HepG2 (cell line): ENCODE results near the gene CTNNBIP1. TPM values are rescaled to one million over a fixed set of nuclear protein-coding genes. Genes with fewer than 3 reads are reported as not detected.

Experiments used
- ASH2L ChIP-seq: fragments of 300-600, 200-600 bp; sonication (generic); IDR thresholded peaks from 2 replicates; pipeline ENCODE4 v1.7.0; 2017; ENCODE audit warnings: low read depth, mild to moderate bottlenecking, moderate library complexity, mixed read lengths, low read length; ENCODE audit not compliant: insufficient read length
- CBX1 ChIP-seq: IDR thresholded peaks from one replicate; pipeline ENCODE4 v1.6.1; 2016; ENCODE audit warnings: antibody characterized with exemption, low read depth
- CHD2 ChIP-seq: IDR thresholded peaks from 2 replicates; pipeline ENCODE4 v1.6.1; 2011; ENCODE audit warnings: low read depth, low read length, improper control_type of control experiment
- FOXC1 ChIP-seq: sonication (generic); formaldehyde crosslinking; IDR thresholded peaks from 2 replicates; pipeline ENCODE4 v1.8.0; 2022; ENCODE audit warnings: mild to moderate bottlenecking, missing genetic modification reagents, borderline replicate concordance
- MEIS1 ChIP-seq: sonication (generic); formaldehyde crosslinking; IDR thresholded peaks from 2 replicates; pipeline ENCODE4 v1.9.0; 2021; ENCODE audit warnings: mild to moderate bottlenecking, missing genetic modification reagents, moderate library complexity, borderline replicate concordance
- MZF1 ChIP-seq: sonication (generic); formaldehyde crosslinking; IDR thresholded peaks from 2 replicates; pipeline ENCODE4 v1.8.1; 2023; ENCODE audit warnings: mild to moderate bottlenecking, missing genetic modification reagents, borderline replicate concordance
- NCOA1 ChIP-seq: sonication (generic); formaldehyde crosslinking; IDR thresholded peaks from 2 replicates; pipeline ENCODE4 v1.9.0; 2021; ENCODE audit warnings: missing genetic modification reagents
- TARDBP ChIP-seq: sonication (generic); formaldehyde crosslinking; IDR thresholded peaks from 2 replicates; pipeline ENCODE4 v1.8.0; 2022; ENCODE audit warnings: mild to moderate bottlenecking, missing genetic modification reagents
- ZKSCAN5 ChIP-seq: sonication (generic); formaldehyde crosslinking; IDR thresholded peaks from 2 replicates; pipeline ENCODE4 v1.5.1; 2020; ENCODE audit warnings: mild to moderate bottlenecking, missing genetic modification reagents
- ZNF205 ChIP-seq: IDR thresholded peaks from 2 replicates; pipeline ENCODE4 v1.6.1; 2018; ENCODE audit warnings: missing biosample characterization, missing genetic modification reagents
- ZNF451 ChIP-seq: sonication (generic); formaldehyde crosslinking; IDR thresholded peaks from 2 replicates; pipeline ENCODE4 v1.5.0; 2020; ENCODE audit warnings: mild to moderate bottlenecking, missing genetic modification reagents
- ZNF543 ChIP-seq: sonication (generic); formaldehyde crosslinking; IDR thresholded peaks from 2 replicates; pipeline ENCODE4 v1.4.0; 2020; ENCODE audit warnings: mild to moderate bottlenecking, missing genetic modification reagents
- ZNF546 ChIP-seq: sonication (generic); formaldehyde crosslinking; conservative IDR thresholded peaks from 2 replicates; pipeline ENCODE4 v1.8.1; 2023; ENCODE audit warnings: mild to moderate bottlenecking, missing genetic modification reagents
- ZNF614 ChIP-seq: IDR thresholded peaks from 2 replicates; pipeline ENCODE4 v1.6.1; 2018; ENCODE audit warnings: missing biosample characterization, missing genetic modification reagents, inconsistent platforms, borderline replicate concordance
- ZNF790 ChIP-seq: sonication (generic); formaldehyde crosslinking; IDR thresholded peaks from 2 replicates; pipeline ENCODE4 v1.8.0; 2022; ENCODE audit warnings: missing genetic modification reagents, mild to moderate bottlenecking, borderline replicate concordance
- polyA plus RNA-seq, 8 experiments: library from polyadenylated mRNA; depleted of rRNA in 3 of 8; stranded (reverse) in 7 of 8; unstranded in 1 of 8; fragments of >200 nt; fragmentation: Illumina TruSeq in 4 of 8; extraction: Trizol in 4 of 8; gene quantifications; 2 replicates each; pipeline versions ENCODE4 v1.2.1 to v1.2.3, GENCODE V29; 2011 to 2016; ENCODE audit warnings: low read depth in 4 of 8, missing spikeins in 1 of 8, mixed read lengths in 1 of 8; ENCODE audit not compliant: insufficient read depth in 1 of 8
- total RNA-seq, 5 experiments: library from RNA; depleted of rRNA; stranded (reverse); fragments of >200 nt; fragmentation: Illumina TruSeq; extraction: Trizol; gene quantifications; 2 replicates each; pipeline ENCODE4 v1.2.3, GENCODE V29; 2016; ENCODE audit warnings: low read depth in 1 of 5
- TF ChIP-seq, protein P1 (sequence below): sonication (generic); formaldehyde crosslinking; IDR thresholded peaks from 2 replicates; pipeline ENCODE4 v1.5.0; 2020; ENCODE audit warnings: mild to moderate bottlenecking, missing genetic modification reagents, moderate library complexity
- TF ChIP-seq, protein P2 (sequence below): sonication (generic); formaldehyde crosslinking; IDR thresholded peaks from 2 replicates; pipeline ENCODE4 v1.4.0; 2020; ENCODE audit warnings: missing genetic modification reagents, borderline replicate concordance
- TF ChIP-seq, protein P3 (sequence below): sonication (generic); formaldehyde crosslinking; conservative IDR thresholded peaks from 2 replicates; pipeline ENCODE4 v1.4.0; 2020; ENCODE audit warnings: missing genetic modification reagents
- TF ChIP-seq, protein P4 (sequence below): sonication (generic); formaldehyde crosslinking; IDR thresholded peaks from 2 replicates; pipeline ENCODE4 v1.5.1; 2020; ENCODE audit warnings: mild to moderate bottlenecking, missing genetic modification reagents, moderate library complexity

The CTNNBIP1 gene
- total and polyA plus RNA-seq, 2 of the 13 experiments (the other 11 are each of a cell fraction or from before 2014, with no cell fraction given), result 71.7 to 83.0 TPM

DNA sequence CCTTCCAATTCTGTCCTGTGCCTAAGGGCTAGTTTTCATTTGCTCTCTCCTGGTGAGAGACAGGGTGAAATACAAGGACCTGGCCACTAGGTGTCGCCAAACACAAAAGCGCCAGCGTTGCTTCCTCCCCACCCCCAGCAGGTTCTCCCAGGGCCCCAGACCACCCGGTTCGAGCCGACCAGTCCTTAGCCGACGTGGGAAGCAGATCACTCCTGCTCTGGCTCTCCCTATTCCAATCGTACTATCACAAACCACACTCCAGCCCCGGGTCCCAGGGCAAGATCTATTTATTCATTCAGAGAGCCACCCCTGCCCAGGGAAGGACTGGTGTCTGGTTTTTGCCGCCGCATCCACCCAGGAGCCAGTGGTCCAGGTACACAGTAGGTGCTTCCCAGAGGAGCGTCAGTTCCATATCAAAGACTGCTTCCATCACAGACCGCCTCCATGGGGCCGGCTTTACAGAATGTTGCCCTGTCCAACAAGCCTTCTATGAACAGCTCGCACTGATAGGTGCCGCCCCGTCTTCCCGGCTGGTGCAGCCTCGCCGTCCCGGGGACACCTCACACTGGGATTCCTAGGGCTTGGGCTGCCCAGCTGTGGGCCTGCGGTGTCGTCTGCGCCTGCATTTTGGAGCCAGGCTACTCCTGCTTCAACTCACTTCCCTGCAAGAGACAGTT is 35.0 kb downstream of the CTNNBIP1 start (continued):
- TF ChIP-seq ZNF614 (peak; percentile 31; the same call in 1 of the 2 replicates), ZNF546 (CRISPR knock-in tag) (0 out of 2 replicates have a peak, but pooled peaks have one; percentile 40), ZKSCAN5 (no peak), ZNF543 (CRISPR knock-in tag) (no peak), TARDBP (CRISPR knock-in tag) (0 out of 2 replicates have a peak, but pooled peaks have one; percentile 33), ZNF451 (no peak), NCOA1 (CRISPR knock-in tag) (no peak), MEIS1 (no peak), FOXC1 (no peak), CHD2 (no peak), MZF1 (CRISPR knock-in tag) (no peak), ASH2L (peak; percentile 23), ZNF205 (CRISPR knock-in tag) (no peak), CBX1 (no peak), ZNF790 (no peak)
- TF ChIP-seq, protein P1, sequence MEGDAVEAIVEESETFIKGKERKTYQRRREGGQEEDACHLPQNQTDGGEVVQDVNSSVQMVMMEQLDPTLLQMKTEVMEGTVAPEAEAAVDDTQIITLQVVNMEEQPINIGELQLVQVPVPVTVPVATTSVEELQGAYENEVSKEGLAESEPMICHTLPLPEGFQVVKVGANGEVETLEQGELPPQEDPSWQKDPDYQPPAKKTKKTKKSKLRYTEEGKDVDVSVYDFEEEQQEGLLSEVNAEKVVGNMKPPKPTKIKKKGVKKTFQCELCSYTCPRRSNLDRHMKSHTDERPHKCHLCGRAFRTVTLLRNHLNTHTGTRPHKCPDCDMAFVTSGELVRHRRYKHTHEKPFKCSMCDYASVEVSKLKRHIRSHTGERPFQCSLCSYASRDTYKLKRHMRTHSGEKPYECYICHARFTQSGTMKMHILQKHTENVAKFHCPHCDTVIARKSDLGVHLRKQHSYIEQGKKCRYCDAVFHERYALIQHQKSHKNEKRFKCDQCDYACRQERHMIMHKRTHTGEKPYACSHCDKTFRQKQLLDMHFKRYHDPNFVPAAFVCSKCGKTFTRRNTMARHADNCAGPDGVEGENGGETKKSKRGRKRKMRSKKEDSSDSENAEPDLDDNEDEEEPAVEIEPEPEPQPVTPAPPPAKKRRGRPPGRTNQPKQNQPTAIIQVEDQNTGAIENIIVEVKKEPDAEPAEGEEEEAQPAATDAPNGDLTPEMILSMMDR (CRISPR knock-in tag), result peak; percentile 94
- TF ChIP-seq, protein P2, sequence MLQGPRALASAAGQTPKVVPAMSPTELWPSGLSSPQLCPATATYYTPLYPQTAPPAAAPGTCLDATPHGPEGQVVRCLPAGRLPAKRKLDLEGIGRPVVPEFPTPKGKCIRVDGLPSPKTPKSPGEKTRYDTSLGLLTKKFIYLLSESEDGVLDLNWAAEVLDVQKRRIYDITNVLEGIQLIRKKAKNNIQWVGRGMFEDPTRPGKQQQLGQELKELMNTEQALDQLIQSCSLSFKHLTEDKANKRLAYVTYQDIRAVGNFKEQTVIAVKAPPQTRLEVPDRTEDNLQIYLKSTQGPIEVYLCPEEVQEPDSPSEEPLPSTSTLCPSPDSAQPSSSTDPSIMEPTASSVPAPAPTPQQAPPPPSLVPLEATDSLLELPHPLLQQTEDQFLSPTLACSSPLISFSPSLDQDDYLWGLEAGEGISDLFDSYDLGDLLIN (CRISPR knock-in tag), result no peak
- TF ChIP-seq, protein P3, sequence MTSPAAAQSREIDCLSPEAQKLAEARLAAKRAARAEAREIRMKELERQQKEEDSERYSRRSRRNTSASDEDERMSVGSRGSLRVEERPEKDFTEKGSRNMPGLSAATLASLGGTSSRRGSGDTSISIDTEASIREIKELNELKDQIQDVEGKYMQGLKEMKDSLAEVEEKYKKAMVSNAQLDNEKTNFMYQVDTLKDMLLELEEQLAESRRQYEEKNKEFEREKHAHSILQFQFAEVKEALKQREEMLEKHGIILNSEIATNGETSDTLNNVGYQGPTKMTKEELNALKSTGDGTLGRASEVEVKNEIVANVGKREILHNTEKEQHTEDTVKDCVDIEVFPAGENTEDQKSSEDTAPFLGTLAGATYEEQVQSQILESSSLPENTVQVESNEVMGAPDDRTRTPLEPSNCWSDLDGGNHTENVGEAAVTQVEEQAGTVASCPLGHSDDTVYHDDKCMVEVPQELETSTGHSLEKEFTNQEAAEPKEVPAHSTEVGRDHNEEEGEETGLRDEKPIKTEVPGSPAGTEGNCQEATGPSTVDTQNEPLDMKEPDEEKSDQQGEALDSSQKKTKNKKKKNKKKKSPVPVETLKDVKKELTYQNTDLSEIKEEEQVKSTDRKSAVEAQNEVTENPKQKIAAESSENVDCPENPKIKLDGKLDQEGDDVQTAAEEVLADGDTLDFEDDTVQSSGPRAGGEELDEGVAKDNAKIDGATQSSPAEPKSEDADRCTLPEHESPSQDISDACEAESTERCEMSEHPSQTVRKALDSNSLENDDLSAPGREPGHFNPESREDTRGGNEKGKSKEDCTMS (CRISPR knock-in tag), result no peak
- TF ChIP-seq, protein P4, sequence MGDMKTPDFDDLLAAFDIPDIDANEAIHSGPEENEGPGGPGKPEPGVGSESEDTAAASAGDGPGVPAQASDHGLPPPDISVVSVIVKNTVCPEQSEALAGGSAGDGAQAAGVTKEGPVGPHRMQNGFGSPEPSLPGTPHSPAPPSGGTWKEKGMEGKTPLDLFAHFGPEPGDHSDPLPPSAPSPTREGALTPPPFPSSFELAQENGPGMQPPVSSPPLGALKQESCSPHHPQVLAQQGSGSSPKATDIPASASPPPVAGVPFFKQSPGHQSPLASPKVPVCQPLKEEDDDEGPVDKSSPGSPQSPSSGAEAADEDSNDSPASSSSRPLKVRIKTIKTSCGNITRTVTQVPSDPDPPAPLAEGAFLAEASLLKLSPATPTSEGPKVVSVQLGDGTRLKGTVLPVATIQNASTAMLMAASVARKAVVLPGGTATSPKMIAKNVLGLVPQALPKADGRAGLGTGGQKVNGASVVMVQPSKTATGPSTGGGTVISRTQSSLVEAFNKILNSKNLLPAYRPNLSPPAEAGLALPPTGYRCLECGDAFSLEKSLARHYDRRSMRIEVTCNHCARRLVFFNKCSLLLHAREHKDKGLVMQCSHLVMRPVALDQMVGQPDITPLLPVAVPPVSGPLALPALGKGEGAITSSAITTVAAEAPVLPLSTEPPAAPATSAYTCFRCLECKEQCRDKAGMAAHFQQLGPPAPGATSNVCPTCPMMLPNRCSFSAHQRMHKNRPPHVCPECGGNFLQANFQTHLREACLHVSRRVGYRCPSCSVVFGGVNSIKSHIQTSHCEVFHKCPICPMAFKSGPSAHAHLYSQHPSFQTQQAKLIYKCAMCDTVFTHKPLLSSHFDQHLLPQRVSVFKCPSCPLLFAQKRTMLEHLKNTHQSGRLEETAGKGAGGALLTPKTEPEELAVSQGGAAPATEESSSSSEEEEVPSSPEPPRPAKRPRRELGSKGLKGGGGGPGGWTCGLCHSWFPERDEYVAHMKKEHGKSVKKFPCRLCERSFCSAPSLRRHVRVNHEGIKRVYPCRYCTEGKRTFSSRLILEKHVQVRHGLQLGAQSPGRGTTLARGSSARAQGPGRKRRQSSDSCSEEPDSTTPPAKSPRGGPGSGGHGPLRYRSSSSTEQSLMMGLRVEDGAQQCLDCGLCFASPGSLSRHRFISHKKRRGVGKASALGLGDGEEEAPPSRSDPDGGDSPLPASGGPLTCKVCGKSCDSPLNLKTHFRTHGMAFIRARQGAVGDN (CRISPR knock-in tag), result peak; percentile 77
